IMR-90 (cell line): ENCODE measurements around the gene DUSP28. TPM values are rescaled to one million over a fixed set of nuclear protein-coding genes. Genes with fewer than 3 reads are reported as not detected.

Experiments
- ATAC-seq: fragments of 200-7000 bp; cut with Tn5 transposase; 2 replicates; pipeline ENCODE4 v1.9.1; 2020; ENCODE audit warnings: low read depth, mild to moderate bottlenecking, moderate library complexity
- BruUV-seq: library from RNA; stranded (reverse); fragments of 400-500 nt; replicated peaks from 2 replicates; lab custom pipeline; 2021; lab: Mats Ljungman, UMichigan
- CTCF ChIA-PET: fragments of 300-600 bp; formaldehyde crosslinking; extraction: SDS; loops from one replicate; lab custom pipeline; 2021; ENCODE audit warnings: antibody characterized with exemption; lab: Yijun Ruan, JAX
- POLR2A ChIA-PET: fragments of 300-600 bp; sonication (Branson Sonifier 250); formaldehyde crosslinking; loops from one replicate; lab custom pipeline; 2022; ENCODE audit warnings: antibody characterized with exemption; ENCODE audit not compliant: unreplicated experiment; lab: Charles Lee
- DNase-seq: peaks from one replicate; pipeline ENCODE4 v3.0.0; 2013
- H2AFZ ChIP-seq: replicated peaks from 2 replicates; pipeline ENCODE3; 2013; ENCODE audit warnings: low read length, mild to moderate bottlenecking; ENCODE audit not compliant: poor library complexity
- H2AK5ac ChIP-seq: 2 replicates; pipeline ENCODE4 v1.6.1; 2013; ENCODE audit warnings: low read depth, low read length, inconsistent platforms
- H2AK9ac ChIP-seq: replicated peaks from 2 replicates; pipeline ENCODE3; 2013; ENCODE audit warnings: mild to moderate bottlenecking, low read depth, low read length, moderate library complexity; ENCODE audit not compliant: poor library complexity
- H2BK120ac ChIP-seq: 2 replicates; pipeline ENCODE4 v1.6.1; 2013; ENCODE audit warnings: low read depth, low read length, inconsistent platforms
- H2BK15ac ChIP-seq: 3 replicates; pipeline ENCODE4 v1.6.1; 2013; ENCODE audit warnings: low read depth, low read length, inconsistent platforms
- H2BK20ac ChIP-seq: 2 replicates; pipeline ENCODE4 v1.6.1; 2013; ENCODE audit warnings: low read depth, mild to moderate bottlenecking, inconsistent platforms, low read length, moderate library complexity
- H2BK5ac ChIP-seq: 2 replicates; pipeline ENCODE4 v1.6.1; 2013; ENCODE audit warnings: mild to moderate bottlenecking, low read depth, low read length, inconsistent platforms; ENCODE audit not compliant: poor library complexity, severe bottlenecking
- H3K14ac ChIP-seq: replicated peaks from 2 replicates; pipeline ENCODE4 v1.6.1; 2013; ENCODE audit warnings: low read depth, low read length, inconsistent platforms
- H3K18ac ChIP-seq: 2 replicates; pipeline ENCODE4 v1.6.1; 2013; ENCODE audit warnings: low read depth, low read length, control low read depth
- H3K23ac ChIP-seq: 2 replicates; pipeline ENCODE4 v1.6.1; 2013; ENCODE audit warnings: low read depth, low read length, inconsistent platforms
- H3K27ac ChIP-seq: 2 replicates; pipeline ENCODE4 v1.5.1; 2013; ENCODE audit warnings: mild to moderate bottlenecking, control low read depth, low read length; ENCODE audit not compliant: insufficient read depth
- H3K27me3 ChIP-seq: 2 replicates; pipeline ENCODE4 v1.6.1; 2013; ENCODE audit warnings: low read length; ENCODE audit not compliant: control insufficient read depth, insufficient read depth
- H3K36me3 ChIP-seq: 2 replicates; pipeline ENCODE4 v1.6.1; 2013; ENCODE audit warnings: low read length, mixed read lengths; ENCODE audit not compliant: control insufficient read depth, insufficient read depth
- H3K4ac ChIP-seq: 2 replicates; pipeline ENCODE4 v1.6.1; 2013; ENCODE audit warnings: low read depth, low read length, inconsistent platforms
- H3K4me1 ChIP-seq: 2 replicates; pipeline ENCODE4 v1.6.1; 2013; ENCODE audit warnings: low read length, mixed read lengths; ENCODE audit not compliant: control insufficient read depth, insufficient read depth
- H3K4me2 ChIP-seq: 2 replicates; pipeline ENCODE4 v1.6.1; 2013; ENCODE audit warnings: low read depth, mild to moderate bottlenecking, control low read depth, low read length, moderate library complexity
- H3K4me3 ChIP-seq: 2 replicates; pipeline ENCODE4 v1.5.1; 2013; ENCODE audit warnings: low read depth, mild to moderate bottlenecking, control low read depth, low read length, moderate library complexity; ENCODE audit not compliant: insufficient read depth
- H3K56ac ChIP-seq: 2 replicates; pipeline ENCODE4 v1.6.1; 2013; ENCODE audit warnings: low read length, inconsistent platforms; ENCODE audit not compliant: insufficient read depth; ENCODE audit errors: extremely low read depth
- H3K79me1 ChIP-seq, 2 experiments: 2 replicates each; pipeline ENCODE4 v1.6.1; 2013; ENCODE audit warnings: low read length in 2 of 2, inconsistent platforms in 1 of 2, low read depth in 1 of 2
- H3K9ac ChIP-seq: 2 replicates; pipeline ENCODE4 v1.6.1; 2013; ENCODE audit warnings: low read depth, low read length, control low read depth
- H3K9me1 ChIP-seq: 2 replicates; pipeline ENCODE4 v1.6.1; 2013; ENCODE audit warnings: low read length, inconsistent platforms; ENCODE audit not compliant: insufficient read depth
- H3K9me3 ChIP-seq: 2 replicates; pipeline ENCODE4 v1.6.1; 2013; ENCODE audit warnings: low read length; ENCODE audit not compliant: control insufficient read depth, insufficient read depth
- H4K20me1 ChIP-seq: 2 replicates; pipeline ENCODE4 v1.6.1; 2013; ENCODE audit warnings: low read length, inconsistent platforms; ENCODE audit not compliant: insufficient read depth
- H4K5ac ChIP-seq: 2 replicates; pipeline ENCODE4 v1.6.1; 2013; ENCODE audit warnings: mild to moderate bottlenecking, low read depth, low read length, control low read depth
- H4K8ac ChIP-seq, 2 experiments: 2 replicates each; pipeline ENCODE4 v1.6.1; 2013; ENCODE audit warnings: low read depth in 2 of 2, low read length in 2 of 2, control low read depth in 1 of 2, inconsistent platforms in 1 of 2
- H4K91ac ChIP-seq: 2 replicates; pipeline ENCODE4 v1.6.1; 2013; ENCODE audit warnings: low read depth, low read length, inconsistent platforms; ENCODE audit not compliant: insufficient read depth
- FOS ChIP-seq: fragments of 150-350 bp; IDR thresholded peaks from 2 replicates; pipeline ENCODE4 v1.6.1; 2016; ENCODE audit warnings: low read depth, low read length
- MXI1 ChIP-seq: IDR thresholded peaks from 2 replicates; pipeline ENCODE4 v1.6.1; 2012; ENCODE audit warnings: low read depth, mild to moderate bottlenecking, low read length, moderate library complexity, borderline replicate concordance
- WGBS, 2 experiments: methylation state at CpG; one replicate each; pipeline versions ENCODE4 v1.1.5 to v1.1.7; 2013; ENCODE audit warnings: missing lambda C conversion rate in 2 of 2; ENCODE audit not compliant: insufficient read length in 1 of 2; ENCODE audit errors: extremely low coverage in 2 of 2; 5-methylcytosine and 5-hydroxymethylcytosine counted together
- dilution Hi-C: fragments of 300-500 bp; cut with HindIII; formaldehyde crosslinking; loops from one replicate; pipeline ENCODE4 v1.14.3; 2018; ENCODE audit warnings: low sequenced_read_pairs; ENCODE audit not compliant: unreplicated experiment
- in situ Hi-C: fragments of 300-500 bp; cut with MboI; formaldehyde crosslinking; loops from 3 replicates; pipeline ENCODE4 v1.14.3; 2019; ENCODE audit warnings: low sequenced_read_pairs, inconsistent platforms, mixed read lengths
- intact Hi-C: fragments of 100-400 bp; cut with micrococcal nuclease; formaldehyde crosslinking; loops from 2 replicates; pipeline ENCODE4 v1.10.0; 2022
- polyA plus RNA-seq, 3 experiments: library from polyadenylated mRNA; depleted of rRNA; stranded (reverse); fragments of >200 nt; gene quantifications; 2 replicates each; pipeline ENCODE4 v1.2.3, GENCODE V29; 2012; ENCODE audit warnings: low replicate concordance in 1 of 3
- total RNA-seq: library from RNA; depleted of rRNA; stranded (reverse); fragments of >200 nt; gene quantifications from 2 replicates; pipeline ENCODE4 v1.2.3, GENCODE V29; 2012

DUSP28 gene
- total and polyA plus RNA-seq, 2 of the 4 experiments (the other 2 are of a cell fraction) = 1.1 to 3.3 TPM

DNA sequence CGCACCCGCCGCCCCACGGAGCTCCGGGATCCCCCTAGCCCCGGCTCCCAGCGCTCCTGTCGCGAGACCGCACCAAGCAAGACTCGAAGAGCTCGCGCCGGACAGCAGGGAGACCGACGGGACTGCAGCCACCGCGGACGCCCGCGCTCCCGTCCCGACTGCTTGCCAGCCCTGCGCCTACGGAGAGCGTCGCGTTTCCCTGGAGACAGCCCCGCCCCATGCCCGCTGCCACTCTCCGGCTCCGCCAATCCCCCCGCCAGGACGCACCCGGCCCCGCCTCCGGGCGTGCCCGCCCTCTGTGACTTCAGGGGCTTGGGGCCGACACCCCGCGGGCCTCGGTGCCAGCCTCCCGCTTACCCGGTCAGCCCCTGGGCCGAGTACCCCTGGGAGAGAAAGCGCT is 2.3 kb upstream of the DUSP28 start, which contains the start of gene ANKMY1:
TSS of gene ANKMY1 (minus strand) at position 181 of the 400 bp plus-strand sequence. CDS start 653 bp downstream, outside the sequence.
- no peak within 1 kb of the TSS for H3K56ac ChIP-seq
- H4K20me1 ChIP-seq = peaks cover 26% of the 10 kb centered on the region
- H2AK9ac ChIP-seq = peak within 1 kb of the TSS; percentile 58
- no peaks in the 10 kb centered on the region for H3K9me3 ChIP-seq
- no peak within 1 kb of the TSS for H4K5ac ChIP-seq
- in situ Hi-C loops (no loop called here), intact Hi-C loops (no loop called here), dilution Hi-C loops (no loop called here)
- ChIA-PET CTCF (no interaction called here), POLR2A (no interaction called here)
- H3K4me1 ChIP-seq = peaks cover 5% of the 10 kb centered on the region
- H3K9me1 ChIP-seq = peaks cover 24% of the 10 kb centered on the region
- 4% methylated on average over 36 of the region's 47 CpGs; no CpG with 5 or more reads in 1 of the 2 experiments for WGBS, 2 experiments
- ATAC-seq (peak; percentile 56), DNase-seq (peak; percentile 67)
- no peak within 1 kb of the TSS for H2BK5ac ChIP-seq
- H3K14ac ChIP-seq = no peak within 1 kb of the TSS
- H3K4me2 ChIP-seq = peak within 1 kb of the TSS; percentile 51
- peak within 1 kb of the TSS in 1 of 2 experiments; percentile 38; a peak in 1 of 4 replicates for H4K8ac ChIP-seq
- no peak within 1 kb of the TSS for H2BK20ac ChIP-seq
- H4K91ac ChIP-seq = no peak within 1 kb of the TSS
- H3K36me3 ChIP-seq = peaks cover 5% of the 10 kb centered on the region
- no peak within 1 kb of the TSS for H2BK120ac ChIP-seq
- BruUV-seq = no TSS peak
- H2AK5ac ChIP-seq = no peak within 1 kb of the TSS; the same call in 1 of the 2 replicates
- peak within 1 kb of the TSS; percentile 26 for H3K4me3 ChIP-seq
- H2BK15ac ChIP-seq = no peak within 1 kb of the TSS
- no peak within 1 kb of the TSS for H3K4ac ChIP-seq
- peaks cover 34 to 61% of the 10 kb centered on the region in 2 experiments for H3K79me1 ChIP-seq
- H3K27me3 ChIP-seq = no peaks in the 10 kb centered on the region
- no peak within 1 kb of the TSS for H3K18ac ChIP-seq
- H3K27ac ChIP-seq = no peak within 1 kb of the TSS
- no peak within 1 kb of the TSS for H3K9ac ChIP-seq
- peak within 1 kb of the TSS; percentile 83 for H2AFZ ChIP-seq
- no peak for TF ChIP-seq FOS
- TF ChIP-seq MXI1 = peak; percentile 52; the same call in 1 of the 2 replicates
- no peak within 1 kb of the TSS; the same call in 1 of the 2 replicates for H3K23ac ChIP-seq
